ENCODE results near the gene DHX30. TPM values are rescaled to one million over a fixed set of nuclear protein-coding genes. Genes with fewer than 3 reads are reported as not detected.

DHX30 gene
- total RNA-seq, 1 experiment from 2014 or later: 75.7 TPM

- peaks cover 43% of the 10 kb centered on the region for H3K36me3 Mint-ChIP-seq (ENCODE audit: insufficient read depth, unreplicated experiment)
- Histone ChIP-seq H3K9me3 (no peaks in the 10 kb centered on the region), H3K4me3 (ENCODE audit: low read depth, low read length) (no peak overlapping the region), H3K27me3 (replicated peaks; ENCODE audit: control insufficient read depth, insufficient read depth, low read length) (no peaks in the 10 kb centered on the region), H3K36me3 (ENCODE audit: control insufficient read depth, insufficient read depth, low read length) (no peaks in the 10 kb centered on the region), H3K4me1 (no peaks in the 10 kb centered on the region)
- no peak for TF ChIP-seq CTCF (IDR thresholded peaks at IDR 0.05; ENCODE audit: insufficient read depth in 1 of 2, low read depth in 1 of 2, low read length in 1 of 2, severe bottlenecking in 1 of 2, unreplicated experiment in 1 of 2)
- CTCF ChIA-PET: no interaction called here
- H3K9me3 Mint-ChIP-seq (ENCODE audit: unreplicated experiment): no peaks in the 10 kb centered on the region
- H3K27ac Mint-ChIP-seq (ENCODE audit: unreplicated experiment): no peak overlapping the region
- DNase-seq: no peak
- H3K4me1 Mint-ChIP-seq (ENCODE audit: low read depth, unreplicated experiment): peaks cover 6% of the 10 kb centered on the region
- intact Hi-C loops (cut with micrococcal nuclease; ENCODE audit: unreplicated experiment): no loop called here
- H3K27me3 Mint-ChIP-seq (ENCODE audit: insufficient read depth, unreplicated experiment): no peaks in the 10 kb centered on the region
- no peak overlapping the region for H3K4me3 Mint-ChIP-seq (ENCODE audit: unreplicated experiment)
- no TSS peak for BruUV-seq (replicated peaks)
- POLR2A ChIA-PET: no interaction called here
These were observed 74.4 kb downstream of the DHX30 start for GRCh38 chr3:47877290-47877689.

GRCh38 chr3:47877719-47878118 is 74.8 kb downstream of the DHX30 start:
- Histone ChIP-seq H3K36me3 (ENCODE audit: control insufficient read depth, insufficient read depth, low read length) (no peaks in the 10 kb centered on the region), H3K4me1 (no peaks in the 10 kb centered on the region), H3K27me3 (replicated peaks; ENCODE audit: control insufficient read depth, insufficient read depth, low read length) (no peaks in the 10 kb centered on the region), H3K9me3 (no peaks in the 10 kb centered on the region), H3K4me3 (ENCODE audit: low read depth, low read length) (no peak overlapping the region)
- intact Hi-C loops (cut with micrococcal nuclease; ENCODE audit: unreplicated experiment): no loop called here
- Mint-ChIP-seq H3K36me3 (ENCODE audit: insufficient read depth, unreplicated experiment) (peaks cover 44% of the 10 kb centered on the region), H3K27ac (ENCODE audit: unreplicated experiment) (no peak overlapping the region), H3K4me3 (ENCODE audit: unreplicated experiment) (no peak overlapping the region), H3K27me3 (ENCODE audit: insufficient read depth, unreplicated experiment) (no peaks in the 10 kb centered on the region), H3K9me3 (ENCODE audit: unreplicated experiment) (no peaks in the 10 kb centered on the region), H3K4me1 (ENCODE audit: low read depth, unreplicated experiment) (peaks cover 6% of the 10 kb centered on the region)
- CTCF ChIA-PET: no interaction called here
- no peak for TF ChIP-seq CTCF (IDR thresholded peaks at IDR 0.05; ENCODE audit: insufficient read depth in 1 of 2, low read depth in 1 of 2, low read length in 1 of 2, severe bottlenecking in 1 of 2, unreplicated experiment in 1 of 2)
- POLR2A ChIA-PET: no interaction called here
- no peak for DNase-seq
- no TSS peak for BruUV-seq (replicated peaks)

DNA sequence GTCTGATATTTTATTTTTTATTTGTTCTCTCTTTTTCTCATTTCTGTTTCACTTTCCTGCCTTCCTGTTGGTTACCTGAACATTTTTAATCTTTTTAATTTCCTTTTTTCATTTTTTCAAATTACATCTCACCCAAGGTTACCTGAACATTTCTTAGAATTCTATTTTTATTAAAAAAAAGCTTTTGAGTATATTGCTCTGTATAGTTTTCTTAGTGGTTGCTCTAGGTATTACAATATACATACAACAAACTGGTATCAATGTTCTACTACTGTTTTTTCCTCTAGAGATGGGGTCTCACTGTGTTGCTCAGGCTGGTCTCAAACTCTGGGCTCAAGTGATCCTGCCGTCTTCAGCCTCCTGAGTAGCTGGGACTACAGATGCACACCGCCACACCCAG is 79.4 kb downstream of the DHX30 start:
- DNase-seq: no peak
- intact Hi-C loops (cut with micrococcal nuclease; ENCODE audit: unreplicated experiment): no loop called here

More for the DNA sequence above, 79.4 kb downstream of the DHX30 start:
- Mint-ChIP-seq H3K36me3 (ENCODE audit: insufficient read depth, unreplicated experiment) (peaks cover 60% of the 10 kb centered on the region), H3K4me1 (ENCODE audit: low read depth, unreplicated experiment) (peaks cover 16% of the 10 kb centered on the region), H3K27ac (ENCODE audit: unreplicated experiment) (no peak overlapping the region), H3K9me3 (ENCODE audit: unreplicated experiment) (no peaks in the 10 kb centered on the region), H3K4me3 (ENCODE audit: unreplicated experiment) (no peak overlapping the region), H3K27me3 (ENCODE audit: insufficient read depth, unreplicated experiment) (no peaks in the 10 kb centered on the region)
- POLR2A ChIA-PET: no interaction called here
- Histone ChIP-seq H3K36me3 (ENCODE audit: control insufficient read depth, insufficient read depth, low read length) (no peaks in the 10 kb centered on the region), H3K27me3 (replicated peaks; ENCODE audit: control insufficient read depth, insufficient read depth, low read length) (no peaks in the 10 kb centered on the region), H3K9me3 (no peaks in the 10 kb centered on the region), H3K4me3 (ENCODE audit: low read depth, low read length) (no peak overlapping the region), H3K4me1 (peaks cover 8% of the 10 kb centered on the region; the same call in 1 of the 2 replicates)
- CTCF ChIA-PET: no interaction called here
- no TSS peak for BruUV-seq (replicated peaks)
- TF ChIP-seq CTCF (IDR thresholded peaks at IDR 0.05; ENCODE audit: insufficient read depth in 1 of 2, low read depth in 1 of 2, low read length in 1 of 2, severe bottlenecking in 1 of 2, unreplicated experiment in 1 of 2): no peak

Data from Caco-2 (cell line).